Measurements from ENCODE around the gene PAX1. TPM values are rescaled to one million over a fixed set of nuclear protein-coding genes. Genes with fewer than 3 reads are reported as not detected.

PAX1 gene
- total and polyA plus RNA-seq, 11 donors, result 0.44 TPM; not detected in 10

- peaks cover 44 to 98% (median 91%) of the 10 kb centered on the region in 9 donors for H3K27me3 ChIP-seq
- H3K9me3 ChIP-seq, result no peaks in the 10 kb centered on the region
- ATAC-seq, result no peak
- no peak overlapping the region for H3K27ac ChIP-seq
- H3K36me3 ChIP-seq, result no peaks in the 10 kb centered on the region
- no peak overlapping the region for H3K4me3 ChIP-seq
- DNase-seq, result no peak
- 2 to 11% (median 4%) methylated on average over 3 of the region's 3 CpGs for WGBS, 4 donors
- intact Hi-C loops (cut with DNase I), result loop anchor here in 2 of 10 donors (10.0 kb wide), 1 partner anchor 604 kb away; no protein-coding TSS in a partner anchor
- no peak for TF ChIP-seq CTCF (IDR thresholded peaks at IDR 0.05)
- no peak for TF ChIP-seq POLR2A (IDR thresholded peaks at IDR 0.05)
- H3K4me1 ChIP-seq, result peaks cover 0 to 20% (median 0%) of the 10 kb centered on the region in 12 donors
Observed at GRCh38 chr20:21710341-21710740, 4.9 kb downstream of the PAX1 start.

- peaks cover 43 to 99% (median 94%) of the 10 kb centered on the region in 9 donors for H3K27me3 ChIP-seq
- intact Hi-C loops (cut with DNase I), result loop anchor here in 2 of 10 donors (10.0 kb wide), 1 partner anchor 604 kb away; no protein-coding TSS in a partner anchor
Observed at GRCh38 chr20:21710863-21711431, 5.5 kb downstream of the PAX1 start.

GRCh38 chr20:21712443-21713059, 7.1 kb downstream of the PAX1 start:
- DNase-seq (no peak), ATAC-seq (no peak)
- Histone ChIP-seq H3K27ac (no peak overlapping the region), H3K27me3 (peaks cover 37 to 99% (median 93%) of the 10 kb centered on the region in 9 donors), H3K36me3 (no peaks in the 10 kb centered on the region), H3K4me3 (no peak overlapping the region), H3K9me3 (no peaks in the 10 kb centered on the region), H3K4me1 (peaks cover 0 to 6% (median 0%) of the 10 kb centered on the region in 12 donors)
- no peak for TF ChIP-seq POLR2A (IDR thresholded peaks at IDR 0.05)
- 2 to 4% (median 4%) methylated on average over 17 of the region's 17 CpGs for WGBS, 4 donors
- intact Hi-C loops (cut with DNase I), result loop anchor here in 2 of 10 donors (10.0 kb wide), 1 partner anchor 602 kb away; no protein-coding TSS in a partner anchor

More at GRCh38 chr20:21710863-21711431, 5.5 kb downstream of the PAX1 start:
- H3K4me3 ChIP-seq, result no peak overlapping the region
- no peaks in the 10 kb centered on the region for H3K9me3 ChIP-seq
- ATAC-seq, result no peak
- H3K27ac ChIP-seq, result no peak overlapping the region
- H3K36me3 ChIP-seq, result no peaks in the 10 kb centered on the region
- 14 to 21% (median 17%) methylated on average over 5 of the region's 5 CpGs for WGBS, 4 donors
- no peak for DNase-seq
- no peak for TF ChIP-seq CTCF (IDR thresholded peaks at IDR 0.05)
- TF ChIP-seq POLR2A (IDR thresholded peaks at IDR 0.05), result no peak
- peaks cover 0 to 14% (median 0%) of the 10 kb centered on the region in 12 donors for H3K4me1 ChIP-seq

- Histone ChIP-seq H3K36me3 (no peaks in the 10 kb centered on the region), H3K9me3 (no peaks in the 10 kb centered on the region), H3K27me3 (peaks cover 30 to 99% (median 86%) of the 10 kb centered on the region in 9 donors), H3K4me3 (no peak overlapping the region), H3K27ac (no peak overlapping the region), H3K4me1 (peaks cover 0 to 6% (median 0%) of the 10 kb centered on the region in 12 donors)
- TF ChIP-seq CTCF (IDR thresholded peaks at IDR 0.05), result no peak
- no peak for TF ChIP-seq POLR2A (IDR thresholded peaks at IDR 0.05)
- intact Hi-C loops (cut with DNase I), result loop anchor here in 2 of 10 donors (10.0 kb wide), 1 partner anchor 601 kb away; no protein-coding TSS in a partner anchor
- ATAC-seq (no peak), DNase-seq (no peak)
- WGBS, 4 donors, result 2 to 4% (median 2%) methylated on average over 12 to 15 of the region's 15 CpGs
Observed at GRCh38 chr20:21713470-21713869, 8.0 kb downstream of the PAX1 start.
